Fibroblast of mammary gland (primary cell): ENCODE results near the gene MYH15.

Experiments
- DNase-seq: peaks from one replicate; pipeline ENCODE4 v3.0.0-alpha.2; 2010; ENCODE audit warnings: low read depth
- H3K4me3 ChIP-seq: 2 replicates; pipeline ENCODE4 v1.5.1; 2011; ENCODE audit warnings: low read depth, mild to moderate bottlenecking, low read length, moderate library complexity; ENCODE audit not compliant: control insufficient read depth
- CTCF ChIP-seq: conservative IDR thresholded peaks from 2 replicates; pipeline ENCODE4 v1.5.1; 2011; ENCODE audit warnings: low read depth, low read length, inconsistent platforms; ENCODE audit not compliant: control insufficient read depth, insufficient read depth

MYH15 gene

GRCh38 chr3:108510496-108510895 is at the start of gene MYH15:
MYH15 (minus strand) TSS chr3:108510596; CDS start chr3:108510530, 66 bp downstream.
- no peak for DNase-seq
- no peak within 1 kb of the TSS for H3K4me3 ChIP-seq
- no peak for TF ChIP-seq CTCF

GRCh38 chr3:108555966-108556581 is 45.7 kb upstream of the MYH15 start:
- DNase-seq, result no peak
- no peak for TF ChIP-seq CTCF
- H3K4me3 ChIP-seq, result no peak overlapping the region

- no peak for TF ChIP-seq CTCF
- no peak overlapping the region for H3K4me3 ChIP-seq
- DNase-seq, result no peak
Measured at GRCh38 chr3:108554913-108555571, 44.6 kb upstream of the MYH15 start.

- DNase-seq, result no peak
- TF ChIP-seq CTCF, result no peak
- H3K4me3 ChIP-seq, result no peak overlapping the region
Measured at GRCh38 chr3:108554229-108554628, 43.8 kb upstream of the MYH15 start.

DNA sequence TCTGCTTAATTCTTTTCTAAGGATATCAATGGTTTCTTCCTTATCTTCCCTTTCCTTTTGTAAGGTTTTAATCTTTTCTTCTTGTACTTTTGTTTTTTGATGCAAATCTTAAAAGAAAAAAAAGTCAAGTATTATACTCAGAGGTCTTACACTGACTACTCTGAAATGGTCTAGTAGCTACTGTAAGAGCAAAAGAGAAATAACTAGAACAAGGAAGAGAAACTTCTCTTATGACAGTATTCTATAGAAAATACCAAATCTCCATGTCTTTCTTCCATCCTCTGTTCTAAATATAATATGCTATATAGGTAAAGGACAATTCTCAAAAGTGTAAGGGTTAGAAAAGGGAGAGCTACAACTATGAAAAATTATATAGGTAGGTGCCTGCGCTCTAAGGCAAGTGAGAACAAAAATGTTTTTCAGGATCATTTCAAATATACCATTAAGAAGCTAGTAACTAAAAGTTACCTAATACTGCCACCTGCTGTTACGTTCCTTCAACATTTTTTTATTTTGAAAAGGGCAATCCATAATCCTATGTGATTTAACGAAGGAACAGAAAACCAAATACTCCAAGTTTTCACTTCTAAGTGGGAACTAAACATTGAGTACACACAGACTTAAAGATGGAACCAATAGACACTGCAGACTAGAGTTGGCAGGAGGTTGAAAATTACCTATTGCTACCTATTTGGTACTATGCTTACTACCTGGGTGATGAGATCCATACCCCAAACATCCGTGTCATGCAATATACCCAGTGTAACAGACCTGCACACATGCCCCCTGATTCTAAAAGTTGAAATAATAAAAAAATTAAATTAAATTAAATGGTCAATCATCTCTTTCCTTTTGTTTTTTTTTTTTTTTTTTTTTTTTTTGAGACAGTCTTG is 42.1 kb upstream of the MYH15 start:
- H3K4me3 ChIP-seq, result no peak overlapping the region
- peak; percentile 65 for DNase-seq
- peak; percentile 44 for TF ChIP-seq CTCF

- H3K4me3 ChIP-seq, result no peak overlapping the region
- DNase-seq, result no peak
- TF ChIP-seq CTCF, result no peak
Measured at GRCh38 chr3:108548886-108549285, 38.5 kb upstream of the MYH15 start.
